Prostate gland (tissue), 2 donors: ENCODE results near the gene LY6G6C. TPM values are rescaled to one million over a fixed set of nuclear protein-coding genes. Genes with fewer than 3 reads are reported as not detected.
A peak's percentile ranks its signal among the peaks of the same experiment; 100 is the strongest.

Experiments
- DNase-seq: peaks from one replicate; pipeline ENCODE4 v3.0.0-alpha.2; 2019; ENCODE audit warnings: low spot score
- H3K27ac ChIP-seq, 2 donors: fragments of 200-600 bp; sonication (generic); 2 replicates each; pipeline ENCODE4 v1.5.1; 2017 to 2019
- H3K27me3 ChIP-seq: fragments of 200-600 bp; sonication (generic); replicated peaks from 2 replicates; pipeline ENCODE4 v1.5.1; 2019; ENCODE audit not compliant: insufficient read depth
- H3K36me3 ChIP-seq, 2 donors: fragments of 200-600 bp; sonication (generic); 1 replicate in 1 of 2; 2 replicates in 1 of 2; pipeline versions ENCODE4 v1.5.1 to v1.8.1; 2017 to 2019
- H3K4me1 ChIP-seq: fragments of 200-600 bp; sonication (generic); replicated peaks from 2 replicates; pipeline ENCODE4 v1.5.1; 2019
- H3K4me3 ChIP-seq, 2 donors: fragments of 200-600 bp; sonication (generic); 2 replicates each; pipeline ENCODE4 v1.5.1; 2017 to 2019
- H3K9me3 ChIP-seq: fragments of 200-600 bp; sonication (generic); 2 replicates; pipeline ENCODE4 v1.5.1; 2017
- CTCF ChIP-seq, 4 experiments: fragments of 200-600 bp in 2 of 4; fragments of 450-650 bp in 2 of 4; sonication (generic) in 2 of 4; IDR thresholded peaks; 1 replicate in 3 of 4; 2 replicates in 1 of 4; pipeline ENCODE4 v1.5.1; 2016 to 2019; ENCODE audit warnings: antibody characterized with exemption in 4 of 4, mild to moderate bottlenecking in 2 of 4, moderate library complexity in 2 of 4
- POLR2A ChIP-seq: fragments of 450-650 bp; IDR thresholded peaks from one replicate; pipeline ENCODE4 v1.6.1; 2016; ENCODE audit warnings: antibody characterized with exemption, mild to moderate bottlenecking
- POLR2AphosphoS5 ChIP-seq: sonication (generic); formaldehyde crosslinking; IDR thresholded peaks from one replicate; pipeline ENCODE4 v1.6.1; 2017; ENCODE audit warnings: antibody characterized with exemption
- WGBS: methylation state at CpG from one replicate; pipeline ENCODE4 v1.1.5; 2018; 5-methylcytosine and 5-hydroxymethylcytosine counted together
- intact Hi-C: fragments of 100-400 bp; cut with DNase I; formaldehyde crosslinking; loops from one replicate; pipeline ENCODE4 v1.14.2; 2022
- total RNA-seq, 2 donors: library from RNA; depleted of rRNA; stranded (reverse); fragments of >200 nt; gene quantifications; one replicate each; pipeline ENCODE4 v1.1.0, GENCODE V29; 2016

The LY6G6C gene
- total RNA-seq, 2 donors from 2014 or later: not detected

GRCh38 chr6:31729979-31730630, 8.6 kb upstream of the LY6G6C start:
- Histone ChIP-seq H3K27ac (peak overlapping the region; percentile 98 to 99), H3K4me3 (peak overlapping the region; percentile 83 to 88), H3K4me1 (peaks cover 10% of the 10 kb centered on the region), H3K36me3 (peaks cover 4 to 14% of the 10 kb centered on the region in 2 donors), H3K27me3 (no peaks in the 10 kb centered on the region), H3K9me3 (no peaks in the 10 kb centered on the region)
- intact Hi-C loops: loop anchor here (2.0 to 5.0 kb wide), 3 partner anchors 27 to 167 kb away; partner anchors contain the start of genes ABHD16A, EHMT2 and LY6G5C
- 1% methylated on average over 46 of the region's 46 CpGs for WGBS
- TF ChIP-seq POLR2A: peak; percentile 69
- peak; percentile 68 for TF ChIP-seq POLR2AphosphoS5
- TF ChIP-seq CTCF (IDR thresholded peaks at IDR 0.05): peak in 1 of 4 experiments; percentile 18
- peak; percentile 82 for DNase-seq

GRCh38 chr6:31729515-31729978, 8.0 kb upstream of the LY6G6C start:
- Histone ChIP-seq H3K9me3 (no peaks in the 10 kb centered on the region), H3K27me3 (no peaks in the 10 kb centered on the region), H3K27ac (peak overlapping the region; percentile 98 to 99), H3K4me1 (peaks cover 10% of the 10 kb centered on the region), H3K4me3 (peak overlapping the region; percentile 83 to 88), H3K36me3 (peaks cover 4 to 14% of the 10 kb centered on the region in 2 donors)
- under 1% methylated on average over 29 of the region's 29 CpGs for WGBS
- peak; percentile 88 for DNase-seq
- intact Hi-C loops: loop anchor here (2.0 to 5.0 kb wide), 3 partner anchors 27 to 168 kb away; partner anchors contain the start of genes ABHD16A, EHMT2 and LY6G5C
- TF ChIP-seq POLR2A (peak; percentile 70), POLR2AphosphoS5 (peak; percentile 81), CTCF (IDR thresholded peaks at IDR 0.05) (peak in 3 of 4 experiments; percentile 68 to 82 (median 77))

- no peaks in the 10 kb centered on the region for H3K27me3 ChIP-seq
- TF ChIP-seq CTCF (IDR thresholded peaks at IDR 0.05): peak in 1 of 4 experiments; percentile 48
- no peak for TF ChIP-seq POLR2A
- peak within 1 kb of the TSS; percentile 83 to 88 for H3K4me3 ChIP-seq
- no peak for DNase-seq
- intact Hi-C loops: loop anchor here (2.0 to 5.0 kb wide), 3 partner anchors 26 to 168 kb away; partner anchors contain the start of genes ABHD16A, EHMT2 and LY6G5C
- 6% methylated on average over 36 of the region's 36 CpGs for WGBS
- H3K27ac ChIP-seq: peak within 1 kb of the TSS; percentile 98 to 99
- peaks cover 4 to 14% of the 10 kb centered on the region in 2 donors for H3K36me3 ChIP-seq
- no peaks in the 10 kb centered on the region for H3K9me3 ChIP-seq
- H3K4me1 ChIP-seq: peaks cover 7% of the 10 kb centered on the region
These were observed 7.4 kb upstream of the LY6G6C start, which contains the start of gene DDAH2 for GRCh38 chr6:31728767-31729514. Gene DDAH2, minus strand, starts transcription at chr6:31729299. Its CDS starts 138 bp downstream, at chr6:31729161.

- TF ChIP-seq POLR2A: no peak
- TF ChIP-seq POLR2AphosphoS5: no peak
- no peak for TF ChIP-seq CTCF (IDR thresholded peaks at IDR 0.05)
- Histone ChIP-seq H3K4me3 (peak overlapping the region; percentile 83 to 88), H3K9me3 (no peaks in the 10 kb centered on the region), H3K27me3 (no peaks in the 10 kb centered on the region), H3K4me1 (peaks cover 4% of the 10 kb centered on the region), H3K36me3 (peaks cover 4 to 14% of the 10 kb centered on the region in 2 donors), H3K27ac (peak overlapping the region; percentile 98 to 99)
- no peak for DNase-seq
- WGBS: 63% methylated on average over 41 of the region's 41 CpGs
- intact Hi-C loops: loop anchor here (2.0 to 5.0 kb wide), 3 partner anchors 25 to 169 kb away; partner anchors contain the start of genes ABHD16A, EHMT2 and LY6G5C
These were observed 6.4 kb upstream of the LY6G6C start for GRCh38 chr6:31727717-31728671.
